GM21526 (cell line): ENCODE data around the gene SDCBP2.

Experiments
- ATAC-seq: cut with Tn5 transposase; IDR thresholded peaks from one replicate; pipeline ENCODE4 v1.9.1; 2021; ENCODE audit warnings: moderate library complexity; ENCODE audit not compliant: unreplicated experiment, low FRiP score

Gene SDCBP2

DNA sequence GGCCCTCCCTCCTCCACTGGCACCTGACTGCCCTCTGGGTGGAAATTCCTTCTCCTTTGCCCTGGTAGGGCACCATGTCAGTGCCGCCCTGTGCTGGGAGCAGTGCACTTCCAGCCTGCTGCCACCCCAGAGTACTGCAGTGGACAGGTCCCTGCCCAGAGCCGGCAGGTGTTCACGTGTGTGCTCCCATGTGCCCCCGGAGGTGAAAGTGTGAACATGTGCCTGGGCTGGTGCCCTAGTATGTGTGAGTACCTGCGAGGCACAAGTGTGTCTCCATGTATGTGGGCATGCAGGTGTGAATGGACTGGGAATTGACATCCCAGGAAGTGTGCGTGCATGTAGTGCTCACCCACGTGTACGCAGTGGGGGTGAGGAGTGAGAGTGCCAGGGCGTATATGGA, 29.4 kb downstream of the SDCBP2 start:
- ATAC-seq: no peak

DNA sequence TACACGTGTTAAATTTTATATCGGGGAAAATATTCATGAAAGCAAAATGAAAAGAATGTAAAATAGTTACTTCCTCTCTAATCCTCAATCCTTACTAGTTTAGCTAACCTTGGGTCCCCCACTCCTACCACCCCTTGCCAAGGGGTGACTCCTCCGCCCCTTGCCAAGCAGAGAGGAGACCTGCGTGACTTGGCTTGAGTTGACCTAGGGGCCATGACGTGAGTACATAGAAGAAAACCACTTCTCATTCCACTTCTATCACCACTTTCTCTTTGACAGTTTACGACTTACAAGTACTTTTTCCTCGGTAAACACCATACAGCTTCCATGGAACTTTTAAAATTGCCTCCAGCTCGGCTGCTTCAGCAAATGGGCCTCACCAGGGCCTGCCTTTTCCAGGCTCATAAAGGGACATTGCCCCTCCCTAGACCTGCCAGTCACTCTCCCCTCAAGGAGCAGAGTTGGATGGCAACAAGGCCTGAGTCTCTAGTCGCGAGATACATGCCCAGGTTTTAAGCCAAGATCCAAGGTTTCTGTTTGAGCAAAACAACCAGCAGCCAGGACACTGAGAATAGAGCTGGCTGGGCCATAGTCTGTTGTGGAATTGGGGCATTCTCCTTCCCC, 29.9 kb downstream of the SDCBP2 start:
- ATAC-seq: no peak

DNA sequence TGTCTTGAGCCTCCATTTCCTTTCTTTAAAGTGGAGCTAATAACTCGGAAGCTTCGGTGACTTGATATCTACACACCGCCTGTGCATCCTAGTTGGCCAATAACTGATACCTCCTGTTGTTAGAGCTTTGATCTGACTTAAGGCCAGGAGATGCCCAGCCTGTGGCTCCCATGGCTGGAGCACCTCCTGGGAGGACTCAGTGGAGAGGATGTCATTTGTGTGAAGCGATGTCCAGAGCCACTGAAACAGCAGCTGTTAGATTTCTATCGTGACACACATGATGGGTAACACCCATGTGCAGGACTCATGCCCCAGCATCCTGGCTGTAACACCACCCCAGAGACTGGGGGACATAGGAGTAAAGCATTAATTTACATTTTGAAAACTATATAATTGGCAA, 30.8 kb downstream of the SDCBP2 start:
- no peak for ATAC-seq

DNA sequence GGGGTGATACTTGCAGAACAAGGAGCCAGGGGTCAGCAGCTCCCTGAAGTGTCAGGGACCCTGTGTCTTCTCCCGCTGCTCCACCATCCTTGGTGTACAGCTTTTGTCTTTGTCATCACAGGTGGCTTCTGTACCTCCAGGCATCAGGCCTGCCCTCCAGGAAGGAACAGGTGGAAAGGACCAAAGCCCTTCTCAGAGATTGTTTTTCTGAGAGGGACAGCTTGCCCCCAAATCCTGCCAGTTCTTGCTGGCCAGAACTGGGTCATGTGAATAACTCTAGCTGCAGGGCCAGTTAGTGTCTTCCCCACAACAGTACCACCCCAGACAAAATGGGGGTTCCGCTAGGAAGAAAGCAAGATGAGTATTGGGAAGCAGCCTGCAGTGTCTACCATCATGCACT, 31.5 kb downstream of the SDCBP2 start:
- no peak for ATAC-seq

DNA sequence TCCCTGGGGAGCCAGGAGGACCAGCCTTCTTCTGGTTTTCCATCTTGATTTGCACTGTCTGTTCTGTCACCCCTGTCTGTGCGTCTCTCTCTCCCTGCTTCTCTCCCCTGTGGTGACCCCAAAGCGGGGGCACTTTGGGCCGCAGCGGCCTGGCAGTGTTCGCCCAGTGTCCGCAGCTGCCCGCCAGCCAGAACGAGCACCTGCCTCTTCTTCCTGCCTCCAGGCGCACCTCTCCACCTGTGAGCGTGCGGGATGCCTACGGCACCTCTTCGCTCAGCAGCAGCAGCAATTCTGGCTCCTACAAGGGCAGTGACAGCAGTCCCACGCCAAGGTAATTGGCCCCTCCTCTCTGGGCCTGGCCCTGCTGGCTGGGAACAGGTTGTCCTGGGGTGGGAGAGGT, 32.0 kb downstream of the SDCBP2 start:
- ATAC-seq: no peak

DNA sequence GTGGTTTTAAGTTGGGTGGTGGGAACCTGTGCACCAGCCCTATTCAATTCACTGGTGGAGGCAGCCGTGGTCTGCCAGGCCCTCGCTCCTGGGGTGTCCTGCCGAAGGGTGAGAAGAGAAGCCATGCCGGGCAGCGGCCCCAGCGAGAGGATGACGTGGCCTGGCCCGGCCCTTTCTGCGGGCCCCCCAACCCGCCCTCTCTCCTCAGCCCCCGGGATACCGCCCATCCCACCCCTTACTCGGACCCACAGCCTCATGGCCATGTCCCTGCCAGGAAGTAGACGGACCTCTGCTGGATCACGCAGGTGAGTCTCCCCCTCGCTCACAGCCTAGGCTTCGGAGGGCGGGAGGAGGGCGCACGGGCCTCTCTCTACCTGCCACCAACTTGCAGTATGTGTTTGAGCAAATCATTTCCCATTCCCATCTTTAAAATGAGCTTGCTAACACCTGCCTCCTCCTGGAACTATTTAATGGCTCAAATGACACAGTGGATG, 32.8 kb downstream of the SDCBP2 start:
- ATAC-seq: no peak

DNA sequence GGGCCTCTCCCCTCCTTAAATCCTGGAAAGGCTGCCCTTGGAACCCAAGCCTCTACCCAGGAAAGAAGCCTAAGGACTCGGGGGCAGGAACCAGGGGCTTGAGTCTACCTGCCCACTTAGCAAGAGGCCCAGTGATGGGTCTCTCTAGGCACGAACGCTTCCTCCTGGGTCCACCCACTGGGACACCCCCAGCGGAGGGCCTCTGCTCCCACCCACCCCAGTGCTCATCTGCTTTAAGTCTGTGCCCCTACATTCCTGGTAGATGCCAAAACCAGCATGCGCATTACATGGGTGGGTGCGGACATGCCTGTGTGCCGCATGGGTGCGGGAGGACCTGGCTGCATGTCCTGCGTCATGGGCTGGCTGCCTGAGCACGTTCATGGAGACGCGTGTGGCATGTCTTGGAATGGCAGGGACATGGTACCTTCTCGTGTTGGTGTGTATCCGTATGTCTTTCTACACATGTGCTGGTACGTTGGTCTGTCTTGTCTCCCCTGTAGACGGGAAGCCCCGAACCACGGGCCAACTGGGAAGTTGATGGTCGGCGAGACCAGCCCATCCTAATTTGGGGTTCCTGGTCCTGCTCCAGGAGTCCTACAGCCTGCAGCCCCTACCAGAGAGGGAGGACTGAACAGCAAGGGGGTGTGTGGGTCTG, 33.5 kb downstream of the SDCBP2 start:
- no peak for ATAC-seq

DNA sequence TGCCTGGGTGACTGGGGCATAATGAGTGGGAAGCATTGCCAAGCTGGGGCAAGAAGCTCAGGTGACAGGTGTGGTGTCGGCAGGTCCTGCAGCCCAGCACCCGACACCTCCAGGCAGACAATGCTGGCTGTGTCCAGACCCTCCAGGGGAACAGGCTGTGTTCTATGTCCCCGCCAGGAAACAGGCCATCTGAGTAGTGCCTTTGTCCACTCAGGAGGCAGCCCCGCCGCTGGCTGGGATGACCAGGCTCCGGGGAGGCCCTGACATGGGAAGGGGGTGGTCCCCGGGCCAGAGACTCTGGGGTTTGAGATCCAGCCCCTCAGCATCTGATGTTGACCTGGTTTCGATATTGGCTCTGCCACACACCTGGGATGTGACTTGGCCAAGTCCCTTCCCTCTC, 34.4 kb downstream of the SDCBP2 start:
- ATAC-seq: no peak

DNA sequence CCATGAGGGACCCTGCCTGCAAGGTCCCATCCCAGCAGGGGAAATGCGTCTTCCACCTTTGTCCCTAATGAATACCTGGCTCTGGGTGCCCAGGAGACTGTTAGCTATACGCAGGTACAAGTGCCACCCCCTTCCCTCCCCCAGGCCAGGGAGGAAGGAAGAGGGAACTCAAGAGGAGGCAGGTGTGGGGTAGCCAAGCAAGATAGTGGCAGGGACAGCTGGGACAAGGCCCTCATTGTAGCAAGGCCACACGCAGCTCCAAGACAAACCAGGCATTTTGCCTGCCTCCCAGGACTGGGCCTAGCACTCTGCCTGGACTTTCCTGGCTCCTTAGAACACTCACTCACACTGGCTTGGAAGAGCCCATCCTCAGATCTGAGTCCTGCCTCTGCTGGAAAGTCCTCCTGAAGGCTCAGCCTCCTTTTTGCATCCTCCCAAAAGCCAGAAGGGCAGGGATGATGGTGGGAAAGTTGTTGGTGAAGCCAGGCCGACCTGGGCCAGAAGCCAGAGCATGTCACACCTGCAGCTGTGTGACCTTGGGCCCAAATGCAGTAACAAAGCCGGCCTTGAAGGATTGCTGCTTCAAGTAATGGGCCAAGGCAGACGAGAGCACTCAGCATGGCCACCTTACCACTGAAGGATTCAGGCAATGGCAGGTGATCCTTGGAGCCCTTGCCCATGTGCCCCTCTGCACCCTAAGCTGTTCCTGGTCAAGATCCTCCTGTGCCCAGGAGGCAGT, 35.1 kb downstream of the SDCBP2 start:
- no peak for ATAC-seq

DNA sequence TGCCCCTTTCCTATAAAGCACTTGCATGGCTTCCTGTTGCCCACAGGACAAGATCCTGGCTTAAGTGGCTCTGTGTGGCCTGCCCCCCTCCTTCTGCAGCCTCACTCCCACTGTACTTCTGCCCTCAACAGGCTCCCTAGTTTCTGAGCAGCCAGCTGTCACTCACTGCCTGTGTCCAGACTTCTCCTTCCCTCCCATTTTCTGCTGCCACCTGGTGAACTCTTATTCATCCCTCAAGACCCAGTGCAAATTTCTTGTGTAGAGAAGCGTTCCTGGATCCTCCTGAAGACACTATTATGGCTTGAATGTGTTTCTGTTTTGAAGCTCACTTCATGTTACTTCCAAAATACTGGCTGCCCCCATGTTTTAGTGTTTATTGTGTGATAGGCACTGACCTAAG, 36.3 kb downstream of the SDCBP2 start:
- no peak for ATAC-seq

DNA sequence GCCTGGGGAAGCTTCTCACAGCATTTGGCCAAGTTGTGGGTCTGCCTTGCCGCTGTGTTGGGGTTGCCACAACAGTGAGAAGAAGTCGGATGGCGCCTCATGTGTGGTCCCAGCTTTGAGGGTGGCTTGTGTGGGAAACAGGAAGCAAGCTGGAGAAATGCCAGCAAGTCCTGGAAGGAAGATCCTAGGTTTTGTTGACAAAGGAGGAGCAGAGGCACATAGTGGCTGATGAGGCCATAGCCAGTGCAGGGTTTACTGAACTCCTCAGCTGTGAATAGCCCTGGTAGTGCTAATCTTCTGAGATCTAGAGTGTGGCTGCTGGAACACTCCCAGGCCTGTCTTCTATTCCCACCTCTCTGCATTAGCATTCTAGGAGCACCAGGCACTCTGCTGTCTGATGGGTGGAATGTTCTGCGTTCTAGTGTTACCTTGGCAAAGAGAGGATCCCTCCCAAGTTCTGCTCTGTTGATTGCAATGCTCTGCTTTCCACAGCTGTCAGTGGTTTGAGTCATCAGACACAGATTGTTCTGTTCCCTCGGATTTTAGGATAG, 37.7 kb downstream of the SDCBP2 start:
- ATAC-seq: no peak

DNA sequence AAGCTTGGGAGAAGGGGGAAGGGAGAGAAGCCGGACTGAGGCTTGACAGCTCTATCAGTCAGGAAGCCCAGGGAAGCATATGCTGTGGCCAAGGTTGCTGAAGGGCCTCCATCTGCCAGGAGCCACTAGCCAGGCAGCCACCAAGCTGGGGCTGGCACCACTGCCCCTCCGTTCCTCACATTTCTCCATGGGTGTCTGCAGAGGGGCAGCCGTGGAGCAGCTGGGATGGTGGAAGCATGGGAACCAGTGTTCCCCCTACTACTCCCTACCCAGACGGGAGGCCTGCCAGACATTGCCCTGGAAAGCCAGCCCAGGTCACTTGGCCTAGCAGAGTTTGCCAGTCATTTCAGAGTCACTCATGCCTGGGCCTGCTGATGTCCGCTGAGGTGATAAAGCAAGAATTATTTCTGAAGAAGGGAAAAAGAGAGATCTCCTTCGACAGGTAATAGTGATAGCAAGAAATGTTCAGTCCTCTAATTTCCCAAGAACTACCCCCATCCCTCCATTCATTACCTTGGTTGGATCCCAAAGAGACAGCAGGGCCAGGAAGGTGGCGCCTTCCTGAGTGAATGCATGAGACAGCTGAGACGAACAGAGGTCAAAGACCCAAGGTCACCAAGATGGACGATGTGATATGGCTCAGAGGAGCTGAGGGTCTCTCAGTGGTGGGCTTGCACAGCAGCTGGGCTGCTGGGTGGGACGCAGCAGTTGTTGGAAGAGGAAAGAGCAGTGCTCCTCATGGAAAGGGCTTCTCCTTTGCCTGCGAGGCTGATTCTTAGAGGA, 41.0 kb downstream of the SDCBP2 start:
- ATAC-seq: no peak

DNA sequence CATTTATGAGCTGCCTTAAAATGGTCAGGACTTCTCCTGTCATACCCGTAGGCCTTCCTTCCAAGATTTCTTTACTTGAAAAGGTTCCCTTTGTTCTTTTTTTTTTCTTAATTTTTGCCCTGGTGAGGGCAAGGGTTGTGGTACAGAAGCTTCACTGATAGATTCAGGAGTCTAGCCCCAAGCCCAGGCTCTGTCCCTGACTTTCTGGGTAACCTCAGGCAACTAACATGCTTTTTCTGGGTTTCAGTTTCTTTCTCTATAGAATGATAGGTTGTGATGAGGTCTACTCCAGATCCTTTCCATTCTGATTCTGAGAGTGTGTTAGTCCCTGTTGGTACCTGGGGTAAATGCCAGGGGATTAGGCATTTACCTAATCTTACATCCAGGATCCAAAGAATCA, 41.6 kb downstream of the SDCBP2 start:
- ATAC-seq: no peak

DNA sequence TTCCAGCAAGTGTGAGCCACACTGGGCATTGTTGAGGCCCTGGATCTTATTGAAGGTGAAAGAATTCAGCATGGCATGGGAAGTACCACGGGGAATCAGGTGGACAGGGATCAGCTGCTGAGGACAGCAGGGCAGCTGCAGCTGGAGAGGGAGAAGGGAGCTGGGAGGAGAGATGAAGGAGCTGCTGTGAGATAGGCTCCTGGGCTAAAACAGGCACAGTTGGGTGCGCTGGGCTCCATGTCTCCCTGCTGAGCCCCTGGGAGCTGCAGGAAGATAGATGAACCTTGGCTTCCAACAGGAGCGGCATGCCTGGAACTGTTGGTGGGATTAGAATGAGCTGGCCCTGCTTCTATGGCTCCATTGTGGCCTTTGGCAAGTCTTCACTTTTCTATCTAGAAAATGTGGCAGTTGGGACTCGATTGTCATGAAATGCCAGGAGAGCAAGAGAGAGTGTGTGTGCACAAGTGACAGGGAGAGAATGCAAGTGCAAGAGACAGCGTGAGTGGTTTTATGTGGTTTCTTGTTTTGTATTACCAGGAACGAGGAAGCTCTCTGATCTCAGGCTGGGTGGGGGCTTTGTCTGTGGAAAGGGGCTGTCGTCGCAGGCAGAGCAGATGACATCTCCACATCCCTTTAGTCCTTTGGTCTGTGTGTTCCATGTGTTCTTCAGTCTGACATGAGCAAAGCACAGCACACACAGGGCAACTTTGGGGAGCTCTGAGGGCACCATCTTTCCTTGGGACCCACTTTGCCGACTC, 42.5 kb downstream of the SDCBP2 start:
- ATAC-seq: no peak

DNA sequence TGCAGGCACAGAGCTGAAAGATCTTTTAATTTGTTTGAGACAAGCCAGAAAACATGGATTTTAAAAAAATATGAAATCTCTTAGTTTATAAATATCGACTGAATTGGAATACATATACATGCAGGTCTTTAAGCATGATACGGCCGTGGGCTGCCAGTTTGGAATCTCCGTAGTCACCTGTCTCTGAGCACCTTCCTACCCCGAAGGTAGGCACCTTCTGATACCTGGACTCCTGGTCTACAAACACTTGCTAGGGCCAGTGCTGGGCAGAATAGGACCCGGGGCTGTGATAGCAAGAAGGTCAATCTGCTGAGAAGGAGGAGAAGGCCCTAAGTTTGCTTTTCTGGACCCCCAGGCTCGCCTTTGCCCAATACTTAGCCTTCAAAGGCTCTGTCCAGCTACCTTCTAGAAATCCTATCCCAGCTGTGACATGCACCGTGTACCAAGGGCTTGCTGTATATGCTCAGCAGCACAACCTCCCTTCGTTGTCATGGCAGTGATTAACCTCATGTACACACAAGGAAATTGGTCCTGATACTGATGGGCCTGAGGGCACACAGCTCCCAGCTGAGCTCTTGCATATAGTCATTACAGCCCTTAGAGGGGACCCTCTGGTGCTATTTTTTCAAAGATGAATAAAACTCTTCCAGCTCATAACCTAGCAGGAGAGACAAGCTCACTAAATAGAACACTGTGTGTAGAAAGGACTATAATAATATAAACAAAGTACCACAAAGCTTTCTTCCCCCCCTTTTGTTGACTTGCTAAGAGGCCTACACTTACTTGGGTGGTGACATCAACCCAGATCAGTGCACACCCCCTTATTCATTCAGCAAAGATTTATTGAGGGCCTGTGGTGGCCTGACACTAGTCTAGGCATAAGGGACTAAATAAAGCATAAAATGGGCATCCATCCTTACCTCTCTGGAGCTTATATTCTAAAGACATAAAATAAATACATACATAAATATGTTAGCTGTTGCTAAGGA, 45.1 kb downstream of the SDCBP2 start:
- no peak for ATAC-seq

DNA sequence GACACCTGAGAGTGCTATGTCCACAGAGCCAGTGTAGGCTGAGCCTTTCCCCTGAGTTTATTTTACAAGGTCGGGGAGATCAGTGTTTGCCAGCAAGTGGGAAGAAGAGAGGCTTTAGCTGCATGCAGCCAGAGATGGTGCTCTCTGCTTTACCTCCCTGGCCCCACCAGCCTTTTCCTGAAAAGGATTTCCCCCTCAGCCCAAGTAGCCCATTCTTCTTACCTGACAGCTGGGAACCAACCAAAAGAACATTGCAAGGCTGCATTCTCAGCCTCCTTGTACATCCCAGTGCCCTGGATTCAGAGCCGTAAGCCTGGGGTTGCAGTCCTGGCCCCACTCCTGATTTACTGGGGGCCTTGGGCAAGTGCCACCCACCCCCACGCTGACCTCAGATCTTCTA, 46.0 kb downstream of the SDCBP2 start:
- ATAC-seq: no peak

DNA sequence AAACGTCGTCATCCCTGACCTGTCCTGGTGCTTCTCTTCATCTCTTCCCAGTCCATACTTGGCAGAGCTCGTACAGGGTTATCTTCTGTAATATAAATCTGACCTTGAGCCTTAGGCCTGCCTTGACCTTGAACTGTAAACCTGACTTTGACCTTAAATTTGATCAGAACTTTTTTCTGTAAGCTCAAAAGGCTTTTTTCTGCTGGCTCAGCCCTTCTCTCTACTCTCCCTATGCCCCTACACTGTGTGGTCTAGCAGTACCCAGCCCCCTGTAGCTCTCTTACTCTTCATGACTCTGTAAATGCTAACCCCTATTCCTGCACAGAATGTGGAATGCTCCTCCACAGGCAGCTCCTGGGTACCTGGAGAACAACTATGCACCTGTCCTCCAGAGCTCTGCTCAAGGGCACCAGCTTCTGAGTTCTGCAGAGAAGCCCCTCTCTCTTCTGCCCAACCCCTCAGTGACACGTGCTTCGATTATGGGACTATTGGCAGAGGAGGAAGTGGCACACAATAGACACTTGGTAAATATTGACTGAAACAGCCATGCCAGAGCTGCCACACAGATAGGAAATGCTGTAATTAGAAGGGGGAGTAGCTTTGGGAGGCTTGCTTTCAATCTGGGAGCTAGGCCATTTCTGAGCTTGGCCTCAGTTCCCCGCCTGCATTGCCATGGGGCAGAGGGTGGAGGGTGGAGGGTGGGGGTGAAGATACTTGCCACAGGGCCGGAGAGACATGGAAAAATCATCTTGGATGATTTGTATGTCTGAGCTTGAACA, 47.5 kb downstream of the SDCBP2 start:
- no peak for ATAC-seq
